Retinal pigment epithelial cell (primary cell): ENCODE results near the gene AIP.

Source experiments
- DNase-seq: peaks from one replicate; pipeline ENCODE4 v3.0.0-alpha.2; 2010; ENCODE audit warnings: low read depth
- H3K4me3 ChIP-seq: 2 replicates; pipeline ENCODE4 v1.5.1; 2011; ENCODE audit warnings: mild to moderate bottlenecking, low read length, control low read depth, moderate library complexity
- TF ChIP-seq, protein P1 (sequence below): conservative IDR thresholded peaks from 2 replicates; pipeline ENCODE4 v1.5.1; 2011; ENCODE audit warnings: low read depth, low read length, control low read depth, inconsistent platforms

Gene AIP

DNA sequence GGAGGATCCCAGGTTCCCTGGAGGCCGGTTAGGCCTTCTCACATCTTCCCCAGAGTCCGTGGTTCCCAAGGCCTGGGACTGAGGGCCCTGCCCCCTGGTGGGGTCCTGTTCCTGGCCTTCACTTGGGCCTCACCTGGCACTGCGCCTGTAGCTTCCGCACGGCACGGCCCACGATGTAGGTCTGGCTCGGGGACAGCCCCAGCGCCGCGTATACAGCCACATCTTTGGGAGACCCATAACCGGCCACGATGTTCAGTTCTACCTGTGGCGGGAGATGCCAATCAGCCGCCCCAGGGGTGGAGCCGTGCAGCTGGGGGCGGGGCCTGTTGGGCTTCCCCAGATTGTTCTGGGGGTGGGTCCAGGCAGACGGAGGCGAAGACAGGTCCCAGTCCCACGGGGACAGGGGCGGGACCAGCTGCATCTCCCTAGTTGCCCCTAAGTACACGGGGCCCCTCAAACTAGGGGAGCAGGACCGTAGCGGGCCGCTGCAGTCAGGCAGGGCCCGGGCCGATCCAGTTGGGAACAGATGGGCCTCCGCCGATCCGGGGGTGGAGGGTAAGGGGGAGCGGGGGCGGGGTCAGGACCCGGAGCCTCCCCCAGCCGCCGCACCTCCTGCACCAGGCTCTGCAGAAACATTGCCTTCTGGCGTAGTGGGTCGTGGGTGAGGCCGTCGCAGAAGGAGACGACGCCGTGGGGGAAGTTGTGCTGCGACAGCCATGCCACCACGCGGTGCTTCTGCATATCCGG is 10.1 kb downstream of the AIP start:
- TF ChIP-seq, protein P1, sequence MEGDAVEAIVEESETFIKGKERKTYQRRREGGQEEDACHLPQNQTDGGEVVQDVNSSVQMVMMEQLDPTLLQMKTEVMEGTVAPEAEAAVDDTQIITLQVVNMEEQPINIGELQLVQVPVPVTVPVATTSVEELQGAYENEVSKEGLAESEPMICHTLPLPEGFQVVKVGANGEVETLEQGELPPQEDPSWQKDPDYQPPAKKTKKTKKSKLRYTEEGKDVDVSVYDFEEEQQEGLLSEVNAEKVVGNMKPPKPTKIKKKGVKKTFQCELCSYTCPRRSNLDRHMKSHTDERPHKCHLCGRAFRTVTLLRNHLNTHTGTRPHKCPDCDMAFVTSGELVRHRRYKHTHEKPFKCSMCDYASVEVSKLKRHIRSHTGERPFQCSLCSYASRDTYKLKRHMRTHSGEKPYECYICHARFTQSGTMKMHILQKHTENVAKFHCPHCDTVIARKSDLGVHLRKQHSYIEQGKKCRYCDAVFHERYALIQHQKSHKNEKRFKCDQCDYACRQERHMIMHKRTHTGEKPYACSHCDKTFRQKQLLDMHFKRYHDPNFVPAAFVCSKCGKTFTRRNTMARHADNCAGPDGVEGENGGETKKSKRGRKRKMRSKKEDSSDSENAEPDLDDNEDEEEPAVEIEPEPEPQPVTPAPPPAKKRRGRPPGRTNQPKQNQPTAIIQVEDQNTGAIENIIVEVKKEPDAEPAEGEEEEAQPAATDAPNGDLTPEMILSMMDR, result no peak
- no peak for DNase-seq
- no peak overlapping the region for H3K4me3 ChIP-seq

DNA sequence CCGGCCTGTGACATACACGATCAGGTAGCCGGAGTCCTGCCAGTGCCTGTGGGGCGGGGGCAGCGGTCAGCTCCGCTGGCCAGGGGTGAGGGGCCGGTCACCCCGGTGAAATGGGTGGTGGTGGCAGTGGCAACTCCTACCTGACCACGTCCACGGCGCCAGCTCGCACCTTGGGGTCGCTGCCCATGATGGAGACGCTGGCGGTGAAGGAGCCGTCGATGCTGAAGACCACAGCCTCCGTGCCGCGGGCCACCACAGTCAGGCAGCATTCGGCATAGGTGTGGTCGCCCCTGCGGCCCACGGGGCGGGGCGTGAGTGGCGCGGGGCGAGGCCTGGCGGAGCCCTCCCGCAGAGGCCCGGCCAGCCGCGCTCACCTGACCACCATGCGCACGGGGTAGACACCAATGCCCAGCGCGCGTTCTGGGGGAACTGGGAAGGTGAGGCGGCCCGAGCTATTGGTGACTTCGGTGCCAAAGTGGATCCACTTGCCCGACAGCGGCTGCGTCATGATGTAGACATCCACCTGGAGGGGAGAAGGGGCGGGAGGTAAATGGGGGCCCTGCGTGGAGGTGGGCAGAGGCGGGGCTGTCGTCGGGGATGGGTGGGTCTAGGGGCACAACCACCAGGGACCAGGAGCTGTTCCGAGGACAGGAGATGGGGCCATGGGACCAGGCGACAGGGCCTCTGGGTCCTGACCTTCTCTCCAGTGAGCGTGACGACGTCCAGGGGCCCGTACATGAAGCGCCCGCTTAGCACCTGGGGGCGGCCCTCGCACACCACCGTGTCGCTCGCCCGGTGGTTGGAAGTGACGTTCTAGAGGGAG is 10.9 kb downstream of the AIP start:
- no peak overlapping the region for H3K4me3 ChIP-seq
- TF ChIP-seq, protein P1, result no peak
- no peak for DNase-seq

DNA sequence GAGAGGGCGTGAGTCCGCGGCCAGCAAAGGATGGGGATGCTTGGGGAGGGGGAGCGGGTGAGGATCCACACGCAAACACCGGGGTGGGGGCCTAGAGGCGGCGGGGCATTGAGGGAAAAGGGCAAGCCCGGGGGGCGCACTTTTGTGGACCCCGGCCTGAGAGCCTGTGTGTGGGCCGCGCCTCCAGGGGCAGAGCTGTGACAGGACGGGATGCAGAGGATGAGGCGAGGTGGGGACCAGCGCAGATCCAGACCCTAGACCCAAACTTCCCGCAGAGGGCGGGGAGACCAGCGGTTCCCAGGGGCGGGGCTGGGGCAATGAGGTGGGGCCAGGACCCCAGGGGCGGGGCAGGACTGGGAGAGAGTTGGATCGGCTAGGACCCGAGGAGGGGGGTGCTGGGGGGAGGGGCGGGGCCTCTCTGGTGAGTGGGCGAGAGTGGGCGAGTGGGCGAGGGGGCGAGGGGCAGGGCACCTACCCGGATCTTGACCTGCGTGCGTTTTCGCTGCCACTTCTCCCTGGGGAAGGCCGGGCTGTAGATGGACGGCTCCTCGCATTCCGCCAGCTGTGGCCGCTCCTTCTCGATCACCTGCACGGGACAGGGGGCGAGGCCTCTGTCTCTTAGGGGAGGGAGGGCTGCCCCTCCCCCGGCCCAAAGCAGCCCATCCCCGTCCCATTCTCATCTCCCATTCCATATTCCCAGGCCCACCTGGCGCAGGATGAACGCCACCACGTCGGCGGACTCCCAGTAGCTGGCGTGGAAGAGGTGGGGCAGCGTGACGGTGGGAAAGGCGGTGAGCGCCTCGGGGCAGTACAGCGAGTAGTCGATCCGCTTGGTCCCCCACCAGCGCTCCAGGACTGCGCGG is 11.8 kb downstream of the AIP start:
- DNase-seq, result no peak
- no peak overlapping the region for H3K4me3 ChIP-seq
- TF ChIP-seq, protein P1, result no peak

DNA sequence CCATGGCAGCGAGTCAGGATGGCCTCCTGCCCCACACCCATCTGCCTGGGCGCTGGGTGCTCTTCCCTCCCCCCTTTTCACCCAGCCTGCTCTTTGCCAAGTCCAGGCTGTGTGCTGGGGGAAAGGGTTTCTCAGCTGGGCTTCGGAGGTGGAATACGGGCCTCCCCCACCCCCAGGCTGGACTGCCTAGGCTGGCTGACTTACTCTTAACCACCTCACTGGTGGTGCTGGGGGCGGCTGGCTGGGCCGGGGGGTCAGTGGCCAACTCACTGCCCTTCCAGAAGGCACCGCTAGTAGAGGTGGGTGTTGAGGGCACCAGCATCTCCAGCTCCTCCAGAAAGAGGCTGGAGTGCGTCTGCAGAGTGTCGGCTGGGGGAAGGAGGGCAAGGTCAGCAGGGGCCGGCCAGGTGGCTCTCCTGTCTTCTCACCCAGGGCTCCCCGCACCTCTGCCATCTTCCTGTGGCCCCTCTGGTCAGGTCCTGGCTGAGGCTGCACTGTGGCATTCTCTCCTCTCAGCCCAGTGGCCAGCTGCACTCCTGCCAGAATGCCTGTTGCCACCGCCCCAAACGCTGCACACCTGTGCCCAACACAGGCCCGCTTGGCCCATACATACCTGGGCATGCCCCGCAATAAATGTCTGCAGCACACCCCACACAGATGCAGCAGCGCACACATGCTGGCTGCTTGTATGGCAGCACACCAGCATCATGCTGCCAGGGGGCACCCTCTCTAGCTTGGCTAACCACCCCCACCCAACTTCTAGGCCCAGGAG is 12.6 kb downstream of the AIP start:
- no peak overlapping the region for H3K4me3 ChIP-seq
- DNase-seq, result no peak
- TF ChIP-seq, protein P1, result no peak

DNA sequence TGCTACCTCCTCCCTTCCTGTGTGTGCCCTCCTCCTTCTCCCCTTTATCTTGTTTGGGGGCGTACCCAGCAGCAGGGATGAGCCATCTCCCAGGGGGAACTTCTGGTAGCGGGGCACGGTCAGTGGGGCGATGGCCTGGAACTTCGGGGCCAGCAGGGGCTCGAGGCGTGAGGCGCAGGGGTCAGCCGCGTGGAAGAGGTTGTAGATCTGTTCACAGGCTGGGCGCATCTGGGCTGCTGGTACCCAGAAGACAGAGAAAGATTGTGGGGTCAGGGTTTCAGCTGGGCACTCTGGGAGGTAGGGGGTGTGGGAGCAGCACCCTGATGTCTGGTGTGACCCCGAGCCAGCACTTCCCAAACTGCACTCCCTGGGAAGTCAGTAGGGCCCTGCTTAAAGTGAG is 13.3 kb downstream of the AIP start:
- H3K4me3 ChIP-seq, result no peak overlapping the region
- TF ChIP-seq, protein P1, result no peak
- DNase-seq, result no peak

DNA sequence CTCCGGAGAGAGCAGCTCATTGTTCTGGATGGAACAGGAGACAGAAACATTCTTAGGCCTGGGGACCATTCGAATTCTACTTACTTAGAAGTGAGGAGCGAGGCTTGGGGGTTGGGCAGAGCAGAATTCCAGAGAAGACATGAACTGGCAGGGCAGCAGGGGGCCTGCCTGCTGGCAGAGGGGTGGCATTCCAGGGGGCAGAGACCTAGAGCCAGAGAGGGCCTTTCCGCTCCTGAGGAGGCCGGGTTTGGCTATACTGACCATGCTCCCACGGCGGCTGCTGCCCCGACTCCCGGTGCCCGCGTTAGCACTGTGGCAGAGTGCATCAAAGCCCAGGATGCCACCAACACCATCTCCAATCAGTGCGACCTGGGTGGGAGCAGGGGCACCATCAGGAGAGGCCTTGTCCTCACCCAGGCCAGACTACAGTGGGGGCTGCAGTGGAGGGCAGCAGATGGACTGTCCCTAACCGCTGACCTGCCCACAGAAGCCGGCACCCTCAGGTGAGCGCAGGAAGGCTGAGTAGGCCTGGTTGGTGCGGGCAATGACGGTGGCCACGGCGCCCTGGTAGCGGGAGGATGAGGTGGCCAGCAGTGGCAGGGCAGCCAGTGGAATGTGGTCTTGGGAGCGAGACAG is 14.9 kb downstream of the AIP start:
- TF ChIP-seq, protein P1, result no peak
- H3K4me3 ChIP-seq, result no peak overlapping the region
- DNase-seq, result no peak
